ENCODE data around the gene ZNF598. TPM values are rescaled to one million over a fixed set of nuclear protein-coding genes. Genes with fewer than 3 reads are reported as not detected.

ZNF598 gene
- total and polyA plus RNA-seq, 4 donors = 2.7 to 28.4 (median 16.2) TPM

DNA sequence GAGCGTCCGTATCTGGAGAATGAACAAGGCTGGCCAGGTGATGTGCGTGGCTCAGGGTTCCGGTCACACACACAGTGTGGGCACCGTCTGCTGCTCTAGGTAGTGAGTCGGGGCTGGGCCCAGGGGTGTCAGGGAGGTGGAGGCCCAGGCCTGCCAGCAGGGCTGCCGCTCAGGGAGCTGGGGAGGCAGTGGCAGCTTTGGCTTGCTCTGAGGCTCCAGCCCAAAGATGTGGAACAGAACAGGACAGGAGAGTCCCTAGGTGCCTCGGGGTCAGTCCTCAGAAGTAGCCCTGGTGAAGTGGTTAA, 33.5 kb downstream of the ZNF598 start:
- Histone ChIP-seq H3K9ac (ENCODE audit: low read depth in 1 of 2, low read length in 2 of 2) (no peak overlapping the region), H3K4me3 (ENCODE audit: low read depth in 1 of 3, low read length in 3 of 3) (no peak overlapping the region), H3K27me3 (ENCODE audit: control insufficient read depth in 4 of 4, insufficient read depth in 4 of 4, low read length in 3 of 4) (no peaks in the 10 kb centered on the region), H3K27ac (ENCODE audit: low read depth in 1 of 2, low read length in 2 of 2) (no peak overlapping the region), H3K36me3 (ENCODE audit: control insufficient read depth in 4 of 4, insufficient read depth in 3 of 4, low read depth in 1 of 4, low read length in 3 of 4) (peaks cover 14 to 41% (median 16%) of the 10 kb centered on the region in 4 donors), H3K9me3 (ENCODE audit: control insufficient read depth in 4 of 4, low read length in 3 of 4) (no peaks in the 10 kb centered on the region), H3K4me1 (ENCODE audit: control insufficient read depth in 4 of 4, insufficient read depth in 4 of 4, low read length in 3 of 4) (peaks cover 7 to 27% (median 13%) of the 10 kb centered on the region in 4 donors)
- DNase-seq (ENCODE audit: low spot score) = no peak
- WGBS = 96% methylated on average over 8 of the region's 8 CpGs
- TF ChIP-seq, protein P1, sequence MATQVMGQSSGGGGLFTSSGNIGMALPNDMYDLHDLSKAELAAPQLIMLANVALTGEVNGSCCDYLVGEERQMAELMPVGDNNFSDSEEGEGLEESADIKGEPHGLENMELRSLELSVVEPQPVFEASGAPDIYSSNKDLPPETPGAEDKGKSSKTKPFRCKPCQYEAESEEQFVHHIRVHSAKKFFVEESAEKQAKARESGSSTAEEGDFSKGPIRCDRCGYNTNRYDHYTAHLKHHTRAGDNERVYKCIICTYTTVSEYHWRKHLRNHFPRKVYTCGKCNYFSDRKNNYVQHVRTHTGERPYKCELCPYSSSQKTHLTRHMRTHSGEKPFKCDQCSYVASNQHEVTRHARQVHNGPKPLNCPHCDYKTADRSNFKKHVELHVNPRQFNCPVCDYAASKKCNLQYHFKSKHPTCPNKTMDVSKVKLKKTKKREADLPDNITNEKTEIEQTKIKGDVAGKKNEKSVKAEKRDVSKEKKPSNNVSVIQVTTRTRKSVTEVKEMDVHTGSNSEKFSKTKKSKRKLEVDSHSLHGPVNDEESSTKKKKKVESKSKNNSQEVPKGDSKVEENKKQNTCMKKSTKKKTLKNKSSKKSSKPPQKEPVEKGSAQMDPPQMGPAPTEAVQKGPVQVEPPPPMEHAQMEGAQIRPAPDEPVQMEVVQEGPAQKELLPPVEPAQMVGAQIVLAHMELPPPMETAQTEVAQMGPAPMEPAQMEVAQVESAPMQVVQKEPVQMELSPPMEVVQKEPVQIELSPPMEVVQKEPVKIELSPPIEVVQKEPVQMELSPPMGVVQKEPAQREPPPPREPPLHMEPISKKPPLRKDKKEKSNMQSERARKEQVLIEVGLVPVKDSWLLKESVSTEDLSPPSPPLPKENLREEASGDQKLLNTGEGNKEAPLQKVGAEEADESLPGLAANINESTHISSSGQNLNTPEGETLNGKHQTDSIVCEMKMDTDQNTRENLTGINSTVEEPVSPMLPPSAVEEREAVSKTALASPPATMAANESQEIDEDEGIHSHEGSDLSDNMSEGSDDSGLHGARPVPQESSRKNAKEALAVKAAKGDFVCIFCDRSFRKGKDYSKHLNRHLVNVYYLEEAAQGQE (IDR thresholded peaks at IDR 0.05) = no peak
- no peak for TF ChIP-seq RAD21 (IDR thresholded peaks at IDR 0.05)
- no peak for TF ChIP-seq FOXA2 (IDR thresholded peaks at IDR 0.05)
- TF ChIP-seq EGR1 (IDR thresholded peaks at IDR 0.05; ENCODE audit: low read depth in 2 of 2) = no peak
- TF ChIP-seq, protein P2, sequence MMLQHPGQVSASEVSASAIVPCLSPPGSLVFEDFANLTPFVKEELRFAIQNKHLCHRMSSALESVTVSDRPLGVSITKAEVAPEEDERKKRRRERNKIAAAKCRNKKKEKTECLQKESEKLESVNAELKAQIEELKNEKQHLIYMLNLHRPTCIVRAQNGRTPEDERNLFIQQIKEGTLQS (IDR thresholded peaks at IDR 0.05) = no peak
- no peak for TF ChIP-seq MAX (IDR thresholded peaks at IDR 0.05)
- no peak for TF ChIP-seq FOXA1 (IDR thresholded peaks at IDR 0.05)
- TF ChIP-seq YY1 (IDR thresholded peaks at IDR 0.05) = no peak

DNA sequence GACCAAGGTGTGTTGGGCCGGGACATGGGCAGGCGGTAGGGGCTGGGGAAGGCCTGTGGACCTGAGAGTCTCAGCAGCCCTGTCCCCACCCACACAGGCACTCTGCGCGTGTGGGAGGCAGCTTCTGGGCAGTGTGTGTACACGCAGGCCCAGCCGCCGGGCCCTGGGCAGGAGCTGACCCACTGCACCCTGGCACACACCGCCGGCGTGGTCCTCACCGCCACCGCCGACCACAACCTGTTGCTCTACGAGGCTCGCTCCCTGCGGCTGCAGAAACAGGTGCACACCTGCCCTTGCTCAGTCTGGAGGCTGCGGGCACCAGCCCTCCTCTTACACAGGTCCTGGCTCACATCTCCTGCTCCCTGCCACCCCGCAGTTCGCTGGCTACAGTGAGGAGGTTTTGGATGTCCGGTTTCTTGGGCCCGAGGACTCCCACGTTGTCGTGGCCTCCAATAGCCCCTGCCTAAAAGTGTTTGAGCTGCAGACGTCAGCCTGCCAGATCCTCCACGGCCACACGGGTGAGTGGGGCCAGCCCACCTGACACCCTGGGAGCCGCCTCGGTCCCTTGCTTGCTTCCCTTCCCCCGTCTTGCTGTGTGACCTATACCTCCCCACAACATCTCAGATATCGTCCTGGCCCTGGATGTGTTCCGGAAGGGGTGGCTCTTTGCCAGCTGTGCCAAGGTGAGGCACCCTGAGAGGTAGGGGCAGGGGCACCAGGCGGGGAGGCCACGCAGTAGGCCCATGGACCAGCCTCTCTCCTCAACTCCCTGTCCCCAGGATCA, 34.0 kb downstream of the ZNF598 start:
- Histone ChIP-seq H3K27me3 (ENCODE audit: control insufficient read depth in 4 of 4, insufficient read depth in 4 of 4, low read length in 3 of 4) (no peaks in the 10 kb centered on the region), H3K9ac (ENCODE audit: low read depth in 1 of 2, low read length in 2 of 2) (no peak overlapping the region), H3K36me3 (ENCODE audit: control insufficient read depth in 4 of 4, insufficient read depth in 3 of 4, low read depth in 1 of 4, low read length in 3 of 4) (peaks cover 14 to 41% (median 16%) of the 10 kb centered on the region in 4 donors), H3K27ac (ENCODE audit: low read depth in 1 of 2, low read length in 2 of 2) (no peak overlapping the region), H3K4me3 (ENCODE audit: low read depth in 1 of 3, low read length in 3 of 3) (no peak overlapping the region), H3K9me3 (ENCODE audit: control insufficient read depth in 4 of 4, low read length in 3 of 4) (no peaks in the 10 kb centered on the region), H3K4me1 (ENCODE audit: control insufficient read depth in 4 of 4, insufficient read depth in 4 of 4, low read length in 3 of 4) (peaks cover 7 to 31% (median 18%) of the 10 kb centered on the region in 4 donors)
- WGBS = 96% methylated on average over 33 of the region's 33 CpGs
- no peak for DNase-seq (ENCODE audit: low spot score)
- TF ChIP-seq NR2F2 (IDR thresholded peaks at IDR 0.05) = no peak
- TF ChIP-seq TAF1 (conservative IDR thresholded peaks at IDR 0.05) = no peak
- no peak for TF ChIP-seq JUND (IDR thresholded peaks at IDR 0.05)
- no peak for TF ChIP-seq FOXA2 (IDR thresholded peaks at IDR 0.05)
- TF ChIP-seq, protein P3, sequence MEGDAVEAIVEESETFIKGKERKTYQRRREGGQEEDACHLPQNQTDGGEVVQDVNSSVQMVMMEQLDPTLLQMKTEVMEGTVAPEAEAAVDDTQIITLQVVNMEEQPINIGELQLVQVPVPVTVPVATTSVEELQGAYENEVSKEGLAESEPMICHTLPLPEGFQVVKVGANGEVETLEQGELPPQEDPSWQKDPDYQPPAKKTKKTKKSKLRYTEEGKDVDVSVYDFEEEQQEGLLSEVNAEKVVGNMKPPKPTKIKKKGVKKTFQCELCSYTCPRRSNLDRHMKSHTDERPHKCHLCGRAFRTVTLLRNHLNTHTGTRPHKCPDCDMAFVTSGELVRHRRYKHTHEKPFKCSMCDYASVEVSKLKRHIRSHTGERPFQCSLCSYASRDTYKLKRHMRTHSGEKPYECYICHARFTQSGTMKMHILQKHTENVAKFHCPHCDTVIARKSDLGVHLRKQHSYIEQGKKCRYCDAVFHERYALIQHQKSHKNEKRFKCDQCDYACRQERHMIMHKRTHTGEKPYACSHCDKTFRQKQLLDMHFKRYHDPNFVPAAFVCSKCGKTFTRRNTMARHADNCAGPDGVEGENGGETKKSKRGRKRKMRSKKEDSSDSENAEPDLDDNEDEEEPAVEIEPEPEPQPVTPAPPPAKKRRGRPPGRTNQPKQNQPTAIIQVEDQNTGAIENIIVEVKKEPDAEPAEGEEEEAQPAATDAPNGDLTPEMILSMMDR (IDR thresholded peaks at IDR 0.05; ENCODE audit: low read depth, low read length, missing input control) = no peak
- no peak for TF ChIP-seq EGR1 (IDR thresholded peaks at IDR 0.05; ENCODE audit: low read depth in 2 of 2)
- TF ChIP-seq RAD21 (IDR thresholded peaks at IDR 0.05) = no peak
- TF ChIP-seq HNF4G (IDR thresholded peaks at IDR 0.05) = no peak
- no peak for TF ChIP-seq FOXA1 (IDR thresholded peaks at IDR 0.05)
- TF ChIP-seq MAX (IDR thresholded peaks at IDR 0.05) = no peak
